ENCODE data around the gene NDRG2.

NDRG2 gene

GRCh38 chr14:20969336-20969735 is 55.5 kb downstream of the NDRG2 start:
- no peak for DNase-seq (ENCODE audit: low read depth)
